ENCODE data around the gene OR8D1. TPM values are rescaled to one million over a fixed set of nuclear protein-coding genes. Genes with fewer than 3 reads are reported as not detected.

OR8D1 gene
- not detected in 2 replicates for total RNA-seq (2014; rRNA removed; shearing (Covaris generic))

GRCh38 chr11:124313849-124314248 is at the start of gene OR8D1:
Gene OR8D1, minus strand, starts transcription at chr11:124313949. Its CDS starts 3,183 bp downstream, at chr11:124310766.

GRCh38 chr11:124320097-124320496 is 6.3 kb upstream of the OR8D1 start, which contains the start of gene OR8D2:
Gene OR8D2, minus strand, starts transcription at chr11:124320197. Its CDS starts 0 bp downstream, at chr11:124320197.

GRCh38 chr11:124256076-124256475 is 57.7 kb downstream of the OR8D1 start, which contains the start of gene OR8G5:
Gene OR8G5, plus strand, starts transcription at chr11:124256376. Its CDS starts 8,556 bp downstream, at chr11:124264932.

Other genes starting within 250 kb of the OR8D1 start
- gene VWA5A, start 198.5 kb downstream of the OR8D1 start, total RNA-seq (2014; rRNA removed; shearing (Covaris generic)) = 5.5 and 6.9 TPM in 2 replicates
- gene OR10D3, start 130.6 kb downstream of the OR8D1 start, total RNA-seq (2014; rRNA removed; shearing (Covaris generic)) = 0.60 and 1.6 TPM in 2 replicates
- 0.38 and 0.64 TPM in 2 replicates for gene OR8G1, start 72.9 kb downstream of the OR8D1 start, total RNA-seq (2014; rRNA removed; shearing (Covaris generic))
- 1.1 TPM in 1 of 2 replicates, not detected in the other for gene OR8G5, start 57.6 kb downstream of the OR8D1 start, total RNA-seq (2014; rRNA removed; shearing (Covaris generic))
- not detected in 2 replicates for gene OR8D2, start 6.2 kb upstream of the OR8D1 start, total RNA-seq (2014; rRNA removed; shearing (Covaris generic))
- gene OR8B2, start 70.5 kb upstream of the OR8D1 start, total RNA-seq (2014; rRNA removed; shearing (Covaris generic)) = not detected in 2 replicates
- gene OR8B3, start 85.1 kb upstream of the OR8D1 start, total RNA-seq (2014; rRNA removed; shearing (Covaris generic)) = not detected in 2 replicates
- not detected in 2 replicates for gene OR8B4, start 110.9 kb upstream of the OR8D1 start, total RNA-seq (2014; rRNA removed; shearing (Covaris generic))
- not detected in 2 replicates for gene OR8B8, start 131.7 kb upstream of the OR8D1 start, total RNA-seq (2014; rRNA removed; shearing (Covaris generic))
- gene OR8B12, start 229.7 kb upstream of the OR8D1 start, total RNA-seq (2014; rRNA removed; shearing (Covaris generic)) = not detected in 2 replicates

Data from A375 (cell line).